ENCODE results near the gene SRGAP2. TPM values are rescaled to one million over a fixed set of nuclear protein-coding genes. Genes with fewer than 3 reads are reported as not detected.
"Not testable (repeated sequence)": the region's sequence is repeated elsewhere in the genome, so short reads cannot be mapped to it uniquely, and the experiment has no call there.

SRGAP2 gene
- total RNA-seq, 5 donors from 2014 or later (not counting 1 experiment from before 2014, with no cell fraction given): 26.1 to 37.0 (median 32.9) TPM

DNA sequence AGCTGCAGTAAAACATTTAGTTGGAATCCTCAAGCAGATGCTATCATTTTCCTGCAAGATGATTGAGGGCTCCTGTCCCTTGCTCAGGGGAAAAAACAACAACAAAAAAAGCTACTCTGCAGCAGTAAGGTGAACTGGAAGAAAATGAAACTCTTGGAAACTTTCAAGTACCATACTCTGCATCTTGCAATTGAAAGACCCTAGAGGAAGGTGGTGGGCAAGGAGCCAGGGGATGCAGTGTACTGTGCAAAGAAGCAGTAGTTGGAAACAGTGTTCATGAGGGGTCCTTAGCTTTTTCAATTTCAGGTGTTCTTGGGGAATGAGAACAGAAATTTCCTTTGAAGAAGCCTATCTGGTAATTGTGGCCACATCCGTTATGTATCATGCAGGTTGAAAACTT, 7.5 kb downstream of the SRGAP2 start:
- H3K4me3 Mint-ChIP-seq; POLR2A ChIA-PET; H3K4me1 ChIP-seq (ENCODE audit: control insufficient read depth in 1 of 2, extremely low read depth in 1 of 2, insufficient read depth in 2 of 2, low read length in 2 of 2); H3K27ac ChIP-seq (ENCODE audit: low read length); ATAC-seq (replicated peaks in 1 of 4); H3K36me3 Mint-ChIP-seq; H3K9me3 ChIP-seq; H3K4me1 Mint-ChIP-seq; H3K9me3 Mint-ChIP-seq; H3K27me3 Mint-ChIP-seq; H3K27ac Mint-ChIP-seq; DNase-seq; H3K36me3 ChIP-seq (ENCODE audit: control insufficient read depth in 2 of 2, extremely low read depth in 1 of 2, insufficient read depth in 1 of 2, low read length in 1 of 2); H3K4me3 ChIP-seq (ENCODE audit: control insufficient read depth in 1 of 2, extremely low read depth in 1 of 2, low read length in 1 of 2); H3K27me3 ChIP-seq (replicated peaks in 1 of 2; ENCODE audit: control insufficient read depth in 2 of 2, extremely low read depth in 1 of 2, insufficient read depth in 2 of 2, low read length in 1 of 2): not testable (repeated sequence)
- WGBS (ENCODE audit: insufficient coverage): no CpG with 5 or more reads among the region's 1 CpG
- CTCF ChIA-PET: interaction anchor here in 1 of 2 donors (0.6 kb wide), 1 partner anchor 253 kb away, joined by 4 read pairs; no protein-coding TSS in a partner anchor

DNA sequence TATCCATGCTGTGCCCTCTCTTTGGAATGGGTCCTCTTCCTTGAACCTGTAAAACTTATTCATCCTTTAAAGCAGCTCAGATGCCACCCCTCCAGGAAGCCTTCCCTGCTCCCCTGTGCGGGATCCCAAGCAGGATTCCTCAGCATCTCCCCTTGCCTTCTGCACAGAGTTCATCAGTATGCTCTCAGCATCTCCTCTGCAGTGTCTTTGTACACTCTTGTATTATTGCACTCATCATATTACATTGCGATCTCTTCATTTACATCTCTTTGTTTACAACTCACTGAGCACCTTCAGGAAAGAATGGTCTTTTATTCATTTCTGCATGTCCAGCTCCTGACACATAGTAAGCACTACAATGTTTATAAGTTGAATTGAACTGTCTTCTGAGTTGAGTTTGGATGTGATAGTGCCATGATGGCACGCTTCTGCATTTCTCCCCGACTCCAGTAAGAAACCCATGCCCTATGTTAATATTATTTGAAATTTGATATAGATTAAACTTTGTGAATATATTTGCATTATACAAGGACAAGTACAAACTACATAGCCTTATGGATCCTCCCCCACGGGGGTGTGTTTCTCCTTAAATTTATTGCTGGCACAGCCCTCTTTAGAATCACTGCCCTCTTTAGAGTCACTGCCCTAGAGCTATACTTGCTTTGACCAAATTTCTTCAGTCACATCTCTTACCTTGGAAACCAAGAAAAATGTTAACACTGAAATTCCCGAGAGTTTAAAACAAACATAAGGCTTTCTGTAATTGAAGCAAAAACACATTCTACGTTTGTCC, 12.5 kb downstream of the SRGAP2 start:
- POLR2A ChIA-PET; H3K9me3 Mint-ChIP-seq; CTCF ChIA-PET; H3K27me3 Mint-ChIP-seq; H3K4me1 Mint-ChIP-seq; H3K9me3 ChIP-seq; H3K4me1 ChIP-seq (ENCODE audit: control insufficient read depth in 1 of 2, extremely low read depth in 1 of 2, insufficient read depth in 2 of 2, low read length in 2 of 2); H3K27ac ChIP-seq (ENCODE audit: low read length); H3K27me3 ChIP-seq (replicated peaks in 1 of 2; ENCODE audit: control insufficient read depth in 2 of 2, extremely low read depth in 1 of 2, insufficient read depth in 2 of 2, low read length in 1 of 2); ATAC-seq (replicated peaks in 1 of 4); H3K36me3 Mint-ChIP-seq; H3K36me3 ChIP-seq (ENCODE audit: control insufficient read depth in 2 of 2, extremely low read depth in 1 of 2, insufficient read depth in 1 of 2, low read length in 1 of 2); H3K4me3 Mint-ChIP-seq; H3K27ac Mint-ChIP-seq; DNase-seq; H3K4me3 ChIP-seq (ENCODE audit: control insufficient read depth in 1 of 2, extremely low read depth in 1 of 2, low read length in 1 of 2): not testable (repeated sequence)
- WGBS (ENCODE audit: insufficient coverage): no CpG with 5 or more reads among the region's 7 CpGs

DNA sequence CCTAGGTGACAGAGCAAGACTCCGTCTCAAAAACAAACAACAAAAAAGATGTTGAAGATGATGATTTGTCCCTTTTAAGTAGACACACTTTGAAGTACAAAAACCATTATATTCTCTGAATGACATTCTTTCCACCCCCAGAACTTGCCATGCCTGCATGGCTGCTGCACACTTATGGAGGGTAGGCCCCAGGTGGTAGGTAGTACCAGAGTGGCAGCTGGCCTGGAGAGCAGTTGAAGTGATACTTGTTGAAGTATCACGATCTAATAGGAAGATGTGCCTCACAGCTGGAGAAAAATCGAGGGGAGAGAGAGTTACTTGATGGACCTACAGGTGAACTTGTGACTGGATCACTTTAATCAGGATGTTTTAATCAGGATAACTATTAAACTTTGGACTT, 14.9 kb downstream of the SRGAP2 start:
- H3K27me3 Mint-ChIP-seq; H3K27ac ChIP-seq (ENCODE audit: low read length); H3K4me1 Mint-ChIP-seq; DNase-seq; H3K4me1 ChIP-seq (ENCODE audit: control insufficient read depth in 1 of 2, extremely low read depth in 1 of 2, insufficient read depth in 2 of 2, low read length in 2 of 2); H3K4me3 Mint-ChIP-seq; H3K36me3 ChIP-seq (ENCODE audit: control insufficient read depth in 2 of 2, extremely low read depth in 1 of 2, insufficient read depth in 1 of 2, low read length in 1 of 2); CTCF ChIA-PET; H3K9me3 ChIP-seq; POLR2A ChIA-PET; H3K9me3 Mint-ChIP-seq; H3K4me3 ChIP-seq (ENCODE audit: control insufficient read depth in 1 of 2, extremely low read depth in 1 of 2, low read length in 1 of 2); H3K27ac Mint-ChIP-seq; H3K36me3 Mint-ChIP-seq; ATAC-seq (replicated peaks in 1 of 4); H3K27me3 ChIP-seq (replicated peaks in 1 of 2; ENCODE audit: control insufficient read depth in 2 of 2, extremely low read depth in 1 of 2, insufficient read depth in 2 of 2, low read length in 1 of 2): not testable (repeated sequence)
- WGBS (ENCODE audit: insufficient coverage): no CpG with 5 or more reads among the region's 3 CpGs

DNA sequence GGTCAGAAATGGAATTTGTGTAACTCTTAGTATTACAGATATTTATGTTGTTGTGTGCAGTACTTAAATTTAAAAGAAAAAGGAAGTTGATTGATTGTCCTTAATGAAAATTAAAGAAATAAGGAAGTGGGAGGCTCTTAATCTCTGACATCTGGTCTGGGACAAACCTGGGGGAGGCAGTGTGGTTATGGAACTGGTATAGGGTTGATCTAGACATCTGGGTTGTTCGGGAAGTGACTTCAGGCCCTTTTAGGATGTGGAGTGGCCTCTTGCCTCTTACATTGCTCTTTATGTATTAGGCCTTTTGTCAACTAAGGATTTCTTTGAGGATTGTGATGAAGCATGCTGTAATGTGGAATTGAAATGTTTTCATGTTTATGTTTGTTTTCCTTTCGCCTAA, 15.4 kb downstream of the SRGAP2 start:
- ATAC-seq (replicated peaks in 1 of 4); CTCF ChIA-PET: not testable (repeated sequence)
- no CpG with 5 or more reads among the region's 2 CpGs for WGBS (ENCODE audit: insufficient coverage)

DNA sequence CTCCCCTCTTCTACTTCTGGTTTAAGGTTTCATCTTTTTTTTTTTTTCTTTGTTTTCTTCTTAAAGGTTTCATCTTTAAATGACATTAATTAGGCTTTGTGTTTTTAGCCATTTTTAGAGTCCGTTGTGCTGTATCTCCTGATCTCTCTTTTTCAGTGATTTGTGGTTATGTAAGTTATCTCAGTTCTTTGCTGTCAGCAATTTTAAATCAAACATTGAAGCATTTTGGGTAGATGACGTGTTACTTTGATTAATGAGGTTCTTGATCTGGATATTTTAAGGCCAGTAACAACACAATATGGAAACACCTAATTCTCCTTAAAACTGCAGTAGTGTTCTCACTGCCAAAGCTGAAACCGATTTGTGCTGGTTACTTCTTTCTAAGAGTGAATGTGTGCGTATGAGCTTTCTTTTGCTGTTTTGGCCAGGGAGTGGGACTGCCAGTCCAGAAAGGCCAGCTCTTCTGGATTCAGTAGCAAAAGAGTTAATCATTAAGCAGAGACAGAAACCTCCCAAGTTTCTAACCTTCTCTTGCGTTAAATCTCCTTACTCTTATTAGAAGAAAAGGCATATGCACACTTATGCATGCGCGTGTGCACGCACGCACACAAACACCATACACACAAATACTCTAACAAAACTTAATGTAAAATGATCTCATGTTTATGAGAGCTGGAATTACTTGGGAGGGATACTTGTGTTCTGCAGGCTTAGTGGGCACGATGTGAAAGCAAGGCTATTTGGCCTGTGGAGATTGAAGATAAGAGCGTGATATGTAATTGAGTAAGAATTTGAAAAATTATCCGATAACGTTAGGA, 16.4 kb downstream of the SRGAP2 start:
- no CpG with 5 or more reads among the region's 13 CpGs for WGBS (ENCODE audit: insufficient coverage)

More for the DNA sequence above, 15.4 kb downstream of the SRGAP2 start:
- H3K27ac Mint-ChIP-seq; H3K9me3 Mint-ChIP-seq; H3K9me3 ChIP-seq; H3K4me3 Mint-ChIP-seq; H3K27me3 Mint-ChIP-seq; H3K4me3 ChIP-seq (ENCODE audit: control insufficient read depth in 1 of 2, extremely low read depth in 1 of 2, low read length in 1 of 2); POLR2A ChIA-PET; H3K4me1 Mint-ChIP-seq; H3K4me1 ChIP-seq (ENCODE audit: control insufficient read depth in 1 of 2, extremely low read depth in 1 of 2, insufficient read depth in 2 of 2, low read length in 2 of 2); H3K27ac ChIP-seq (ENCODE audit: low read length); H3K27me3 ChIP-seq (replicated peaks in 1 of 2; ENCODE audit: control insufficient read depth in 2 of 2, extremely low read depth in 1 of 2, insufficient read depth in 2 of 2, low read length in 1 of 2); DNase-seq; H3K36me3 ChIP-seq (ENCODE audit: control insufficient read depth in 2 of 2, extremely low read depth in 1 of 2, insufficient read depth in 1 of 2, low read length in 1 of 2); H3K36me3 Mint-ChIP-seq: not testable (repeated sequence)

DNA sequence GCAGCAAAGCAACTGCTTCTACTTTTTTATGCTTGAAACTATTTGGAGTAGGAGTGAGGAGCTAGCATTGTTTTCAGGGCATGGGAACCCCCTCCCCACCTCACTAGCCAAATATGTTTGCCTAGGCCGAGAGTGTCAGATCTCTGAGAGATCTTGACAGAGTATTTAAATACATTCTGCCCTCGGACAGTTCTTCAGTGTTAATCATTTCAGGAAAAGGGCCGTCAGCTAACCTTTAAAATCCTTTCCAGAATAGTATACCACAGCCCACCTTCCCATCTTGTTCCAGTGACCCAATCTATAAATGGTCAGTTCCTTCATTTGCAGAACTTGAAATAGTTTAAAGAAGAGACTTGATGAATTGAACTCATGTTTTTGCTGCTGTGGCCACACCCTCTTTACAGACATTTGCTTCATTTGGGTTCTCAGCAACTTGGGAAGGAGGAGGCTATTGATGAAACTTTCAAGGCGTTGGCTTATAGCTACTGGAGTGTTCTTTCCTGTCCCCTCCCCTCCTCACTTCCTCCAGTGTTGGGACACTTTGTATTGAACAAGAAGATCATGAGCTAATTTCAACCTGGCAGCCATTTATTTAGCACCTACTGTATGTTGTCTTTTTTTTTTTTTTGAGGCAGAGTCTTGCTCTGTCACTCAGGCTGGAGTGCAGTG, 17.1 kb downstream of the SRGAP2 start:
- ATAC-seq (replicated peaks in 1 of 4); H3K27me3 ChIP-seq (replicated peaks in 1 of 2; ENCODE audit: control insufficient read depth in 2 of 2, extremely low read depth in 1 of 2, insufficient read depth in 2 of 2, low read length in 1 of 2); H3K27ac Mint-ChIP-seq; H3K4me3 Mint-ChIP-seq; H3K36me3 ChIP-seq (ENCODE audit: control insufficient read depth in 2 of 2, extremely low read depth in 1 of 2, insufficient read depth in 1 of 2, low read length in 1 of 2); CTCF ChIA-PET; H3K36me3 Mint-ChIP-seq; H3K4me1 ChIP-seq (ENCODE audit: control insufficient read depth in 1 of 2, extremely low read depth in 1 of 2, insufficient read depth in 2 of 2, low read length in 2 of 2); H3K9me3 ChIP-seq; H3K9me3 Mint-ChIP-seq; H3K27ac ChIP-seq (ENCODE audit: low read length); DNase-seq; H3K27me3 Mint-ChIP-seq; H3K4me1 Mint-ChIP-seq; H3K4me3 ChIP-seq (ENCODE audit: control insufficient read depth in 1 of 2, extremely low read depth in 1 of 2, low read length in 1 of 2); POLR2A ChIA-PET: not testable (repeated sequence)
- no CpG with 5 or more reads among the region's 4 CpGs for WGBS (ENCODE audit: insufficient coverage)

More for the DNA sequence above, 16.4 kb downstream of the SRGAP2 start:
- DNase-seq; H3K4me1 ChIP-seq (ENCODE audit: control insufficient read depth in 1 of 2, extremely low read depth in 1 of 2, insufficient read depth in 2 of 2, low read length in 2 of 2); ATAC-seq (replicated peaks in 1 of 4); H3K4me3 Mint-ChIP-seq; CTCF ChIA-PET; H3K9me3 Mint-ChIP-seq; H3K27me3 Mint-ChIP-seq; H3K27ac ChIP-seq (ENCODE audit: low read length); H3K4me3 ChIP-seq (ENCODE audit: control insufficient read depth in 1 of 2, extremely low read depth in 1 of 2, low read length in 1 of 2); H3K4me1 Mint-ChIP-seq; H3K36me3 ChIP-seq (ENCODE audit: control insufficient read depth in 2 of 2, extremely low read depth in 1 of 2, insufficient read depth in 1 of 2, low read length in 1 of 2); POLR2A ChIA-PET; H3K27me3 ChIP-seq (replicated peaks in 1 of 2; ENCODE audit: control insufficient read depth in 2 of 2, extremely low read depth in 1 of 2, insufficient read depth in 2 of 2, low read length in 1 of 2); H3K36me3 Mint-ChIP-seq; H3K9me3 ChIP-seq; H3K27ac Mint-ChIP-seq: not testable (repeated sequence)

Data from T-cell (primary cell).